Left lung (tissue), 14 donors: ENCODE results near the gene JMJD1C. TPM values are rescaled to one million over a fixed set of nuclear protein-coding genes. Genes with fewer than 3 reads are reported as not detected.

Source experiments
- ATAC-seq: fragments of 200-7000 bp; cut with Tn5 transposase; one replicate; pipeline ENCODE4 v1.9.1; 2020; ENCODE audit warnings: moderate library complexity
- DNase-seq, 4 donors: peaks; one replicate each; pipeline ENCODE4 v3.0.0-alpha.2; 2013 to 2020
- H3K27ac ChIP-seq, 2 donors: fragments of 200-600 bp; sonication (generic) in 1 of 2; one replicate each; pipeline versions ENCODE4 v1.5.0 to v1.8.0; 2020 to 2021
- H3K27me3 ChIP-seq, 2 donors: fragments of 200-600 bp; sonication (generic) in 1 of 2; one replicate each; pipeline versions ENCODE4 v1.5.0 to v1.8.0; 2020 to 2021
- H3K36me3 ChIP-seq, 2 donors: fragments of 200-600 bp; sonication (generic) in 1 of 2; one replicate each; pipeline versions ENCODE4 v1.5.0 to v1.8.0; 2020 to 2021
- H3K4me1 ChIP-seq, 2 donors: fragments of 200-600 bp; one replicate each; pipeline ENCODE4 v1.8.0; 2021
- H3K4me3 ChIP-seq, 2 donors: fragments of 200-600 bp; sonication (generic) in 1 of 2; one replicate each; pipeline versions ENCODE4 v1.5.0 to v1.8.0; 2020 to 2021; ENCODE audit warnings: mild to moderate bottlenecking in 1 of 2
- H3K9me3 ChIP-seq, 2 donors: fragments of 200-600 bp; sonication (generic) in 1 of 2; one replicate each; pipeline versions ENCODE4 v1.5.0 to v1.8.0; 2020 to 2021
- CTCF ChIP-seq, 2 donors: fragments of 200-600 bp; sonication (generic) in 1 of 2; IDR thresholded peaks; one replicate each; pipeline versions ENCODE4 v1.5.0 to v1.8.0; 2021; ENCODE audit warnings: antibody characterized with exemption in 2 of 2
- intact Hi-C, 2 donors: fragments of 100-400 bp; cut with DNase I; formaldehyde crosslinking; loops; one replicate each; pipeline versions ENCODE4 v1.11.2 to v1.14.2; 2022
- long read RNA-seq, 12 donors: library from polyadenylated mRNA in 2 of 12; unstranded in 2 of 12; transcript quantifications; one replicate each; pipeline ENCODE4 v2.0.0 and lab custom pipeline, GENCODE V29; 2019 to 2026
- polyA plus RNA-seq, 6 donors: library from polyadenylated mRNA; unstranded; fragments of 120-200 nt; gene quantifications; one replicate each; pipeline ENCODE4 v1.2.1, GENCODE V29; 2013; ENCODE audit not compliant: insufficient read length in 6 of 6
- total RNA-seq, 2 donors: library from RNA; stranded (reverse); fragmentation: NEBNext Ultra II Directional; extraction: Animal tissue kit (Norgen Biotek cat#: 25700); gene quantifications; one replicate each; pipeline ENCODE4 v1.2.1, GENCODE V29; 2021
- donor health status: DM: no; HTN: yes; CAD: no.
- donor health status: DM: no; HTN: no; CAD: no.

JMJD1C gene
- total RNA-seq: 10 to 100 TPM; 68.0 to 83.3 TPM
- polyA plus RNA-seq: 100 to 1,000 TPM in 3 of 6 donors, 10 to 100 TPM in 3; 89.5 to 130 (median 102) TPM
- long read RNA-seq, donor 1, partial matches to known transcripts: 52 of 68 reads
- long read RNA-seq, donor 1, other reads (novel, unspliced or antisense): 12 of 68 reads
- long read RNA-seq, donor 2, partial matches to known transcripts: 42 of 61 reads
- long read RNA-seq, donor 2, other reads (novel, unspliced or antisense): 14 of 61 reads
- long read RNA-seq, donor 3, partial matches to known transcripts: 15 of 18 reads
- long read RNA-seq, donor 3, other reads (novel, unspliced or antisense): 0 of 18 reads
- long read RNA-seq, donor 4, partial matches to known transcripts: 9 of 28 reads
- long read RNA-seq, donor 4, other reads (novel, unspliced or antisense): 18 of 28 reads
- long read RNA-seq, donor 5, transcript JMJD1C-204 (3 exons, 1,305 nt): major isoform, 10 of 42 reads
- long read RNA-seq, donor 5, partial matches to known transcripts: 30 of 42 reads
- long read RNA-seq, donor 5, other reads (novel, unspliced or antisense): 0 of 42 reads
- long read RNA-seq, donor 6, partial matches to known transcripts: 17 of 18 reads
- long read RNA-seq, donor 6, other reads (novel, unspliced or antisense): 0 of 18 reads
- long read RNA-seq, donor 7, partial matches to known transcripts: 20 of 22 reads
- long read RNA-seq, donor 7, other reads (novel, unspliced or antisense): 0 of 22 reads
- long read RNA-seq, donor 8, partial matches to known transcripts: 24 of 28 reads
- long read RNA-seq, donor 8, other reads (novel, unspliced or antisense): 0 of 28 reads
- long read RNA-seq, donor 9: 0 reads
- long read RNA-seq, donor 10, partial matches to known transcripts: 5 of 12 reads
- long read RNA-seq, donor 10, other reads (novel, unspliced or antisense): 7 of 12 reads
- long read RNA-seq, donor 11, partial matches to known transcripts: 13 of 16 reads
- long read RNA-seq, donor 11, other reads (novel, unspliced or antisense): 0 of 16 reads
- long read RNA-seq, donor 12, partial matches to known transcripts: 17 of 21 reads
- long read RNA-seq, donor 12, other reads (novel, unspliced or antisense): 0 of 21 reads

- no peaks in the 10 kb centered on the region for H3K9me3 ChIP-seq
- H3K4me3 ChIP-seq: peak within 1 kb of the TSS; percentile 79 to 80
- H3K4me1 ChIP-seq: peaks cover 0 to 21% of the 10 kb centered on the region in 2 donors
- no peaks in the 10 kb centered on the region for H3K27me3 ChIP-seq
- DNase-seq (peak; percentile 76 to 96 (median 86)), ATAC-seq (peak; percentile 93)
- no peak for TF ChIP-seq CTCF (IDR thresholded peaks at IDR 0.05)
- intact Hi-C loops: no loop called here
- H3K36me3 ChIP-seq: no peaks in the 10 kb centered on the region
- peak within 1 kb of the TSS; percentile 80 to 94 for H3K27ac ChIP-seq
Measured at GRCh38 chr10:63465293-63466143, at the start of gene JMJD1C. JMJD1C (minus strand) TSS chr10:63465977; CDS start chr10:63465662, 315 bp downstream.

GRCh38 chr10:63515002-63515763 lies 49.4 kb upstream of the JMJD1C start:
- Histone ChIP-seq H3K4me3 (no peak overlapping the region), H3K9me3 (peaks cover 0 to 3% of the 10 kb centered on the region in 2 donors), H3K27ac (peak overlapping the region; percentile 10 to 60), H3K27me3 (no peaks in the 10 kb centered on the region), H3K4me1 (peaks cover 16 to 58% of the 10 kb centered on the region in 2 donors), H3K36me3 (no peaks in the 10 kb centered on the region)
- intact Hi-C loops: no loop called here
- DNase-seq: no peak
- ATAC-seq: peak; percentile 27
- no peak for TF ChIP-seq CTCF (IDR thresholded peaks at IDR 0.05)

GRCh38 chr10:63506554-63506953 lies 40.8 kb upstream of the JMJD1C start:
- H3K4me3 ChIP-seq: no peak overlapping the region
- no peak for ATAC-seq
- no peaks in the 10 kb centered on the region for H3K9me3 ChIP-seq
- H3K27ac ChIP-seq: no peak overlapping the region
- H3K27me3 ChIP-seq: no peaks in the 10 kb centered on the region
- DNase-seq: no peak
- TF ChIP-seq CTCF (IDR thresholded peaks at IDR 0.05): no peak
- peaks cover 0 to 12% of the 10 kb centered on the region in 2 donors for H3K4me1 ChIP-seq
- intact Hi-C loops: no loop called here
- H3K36me3 ChIP-seq: no peaks in the 10 kb centered on the region

GRCh38 chr10:63505562-63505961 lies 39.8 kb upstream of the JMJD1C start:
- intact Hi-C loops: no loop called here
- no peaks in the 10 kb centered on the region for H3K36me3 ChIP-seq
- TF ChIP-seq CTCF (IDR thresholded peaks at IDR 0.05): no peak
- ATAC-seq: no peak
- DNase-seq: no peak
- H3K27ac ChIP-seq: no peak overlapping the region
- H3K4me3 ChIP-seq: no peak overlapping the region
- H3K27me3 ChIP-seq: no peaks in the 10 kb centered on the region
- H3K9me3 ChIP-seq: no peaks in the 10 kb centered on the region
- H3K4me1 ChIP-seq: peaks cover 0 to 12% of the 10 kb centered on the region in 2 donors
